ENCODE data around the gene PCID2.

Gene PCID2

GRCh38 chr13:113172419-113172926 is 36.0 kb downstream of the PCID2 start:
- no peak overlapping the region for H3K9ac ChIP-seq (ENCODE audit: low read length)
- no peaks in the 10 kb centered on the region for H3K9me3 ChIP-seq (ENCODE audit: control insufficient read depth, insufficient read depth, low read depth, low read length)

GRCh38 chr13:113171250-113172125 is 37.0 kb downstream of the PCID2 start:
- Histone ChIP-seq H3K9me3 (ENCODE audit: control insufficient read depth, insufficient read depth, low read depth, low read length) (no peaks in the 10 kb centered on the region), H3K27me3 (ENCODE audit: control insufficient read depth, insufficient read depth, low read length) (no peaks in the 10 kb centered on the region), H3K36me3 (ENCODE audit: control insufficient read depth, insufficient read depth, low read length) (peaks cover 72% of the 10 kb centered on the region), H3K4me3 (ENCODE audit: low read depth, low read length) (no peak overlapping the region), H3K4me1 (ENCODE audit: control insufficient read depth, insufficient read depth, low read length) (peaks cover 5% of the 10 kb centered on the region; the same call in 1 of the 2 replicates), H3K27ac (ENCODE audit: low read depth, low read length) (no peak overlapping the region), H3K9ac (ENCODE audit: low read length) (no peak overlapping the region)

More at GRCh38 chr13:113172419-113172926, 36.0 kb downstream of the PCID2 start:
- no peak overlapping the region for H3K4me3 ChIP-seq (ENCODE audit: low read depth, low read length)
- H3K36me3 ChIP-seq (ENCODE audit: control insufficient read depth, insufficient read depth, low read length) = peaks cover 80% of the 10 kb centered on the region
- no peak overlapping the region for H3K27ac ChIP-seq (ENCODE audit: low read depth, low read length)
- H3K4me1 ChIP-seq (ENCODE audit: control insufficient read depth, insufficient read depth, low read length) = peaks cover 5% of the 10 kb centered on the region; the same call in 1 of the 2 replicates
- no peaks in the 10 kb centered on the region for H3K27me3 ChIP-seq (ENCODE audit: control insufficient read depth, insufficient read depth, low read length)

GRCh38 chr13:113170511-113170910 is 38.0 kb downstream of the PCID2 start:
- peaks cover 5% of the 10 kb centered on the region; the same call in 1 of the 2 replicates for H3K4me1 ChIP-seq (ENCODE audit: control insufficient read depth, insufficient read depth, low read length)
- H3K4me3 ChIP-seq (ENCODE audit: low read depth, low read length) = no peak overlapping the region
- H3K27me3 ChIP-seq (ENCODE audit: control insufficient read depth, insufficient read depth, low read length) = no peaks in the 10 kb centered on the region
- H3K9ac ChIP-seq (ENCODE audit: low read length) = no peak overlapping the region
- H3K9me3 ChIP-seq (ENCODE audit: control insufficient read depth, insufficient read depth, low read depth, low read length) = no peaks in the 10 kb centered on the region
- H3K27ac ChIP-seq (ENCODE audit: low read depth, low read length) = no peak overlapping the region
- peaks cover 63% of the 10 kb centered on the region for H3K36me3 ChIP-seq (ENCODE audit: control insufficient read depth, insufficient read depth, low read length)

- Histone ChIP-seq H3K9me3 (ENCODE audit: control insufficient read depth, insufficient read depth, low read depth, low read length) (no peaks in the 10 kb centered on the region), H3K4me1 (ENCODE audit: control insufficient read depth, insufficient read depth, low read length) (peaks cover 5% of the 10 kb centered on the region; the same call in 1 of the 2 replicates), H3K27ac (ENCODE audit: low read depth, low read length) (no peak overlapping the region), H3K27me3 (ENCODE audit: control insufficient read depth, insufficient read depth, low read length) (no peaks in the 10 kb centered on the region), H3K9ac (ENCODE audit: low read length) (no peak overlapping the region), H3K4me3 (ENCODE audit: low read depth, low read length) (no peak overlapping the region), H3K36me3 (ENCODE audit: control insufficient read depth, insufficient read depth, low read length) (peaks cover 53% of the 10 kb centered on the region)
Measured at GRCh38 chr13:113169277-113170272, 38.9 kb downstream of the PCID2 start.

GRCh38 chr13:113168211-113168610 is 40.3 kb downstream of the PCID2 start:
- Histone ChIP-seq H3K9ac (ENCODE audit: low read length) (no peak overlapping the region), H3K9me3 (ENCODE audit: control insufficient read depth, insufficient read depth, low read depth, low read length) (no peaks in the 10 kb centered on the region), H3K4me3 (ENCODE audit: low read depth, low read length) (no peak overlapping the region), H3K36me3 (ENCODE audit: control insufficient read depth, insufficient read depth, low read length) (peaks cover 43% of the 10 kb centered on the region), H3K4me1 (ENCODE audit: control insufficient read depth, insufficient read depth, low read length) (peaks cover 5% of the 10 kb centered on the region; the same call in 1 of the 2 replicates), H3K27ac (ENCODE audit: low read depth, low read length) (no peak overlapping the region), H3K27me3 (ENCODE audit: control insufficient read depth, insufficient read depth, low read length) (peaks cover 5% of the 10 kb centered on the region; the same call in 1 of the 2 replicates)

- Histone ChIP-seq H3K36me3 (ENCODE audit: control insufficient read depth, insufficient read depth, low read length) (peaks cover 37% of the 10 kb centered on the region), H3K9me3 (ENCODE audit: control insufficient read depth, insufficient read depth, low read depth, low read length) (no peaks in the 10 kb centered on the region), H3K9ac (ENCODE audit: low read length) (no peak overlapping the region), H3K4me3 (ENCODE audit: low read depth, low read length) (no peak overlapping the region), H3K4me1 (ENCODE audit: control insufficient read depth, insufficient read depth, low read length) (peaks cover 5% of the 10 kb centered on the region; the same call in 1 of the 2 replicates), H3K27ac (ENCODE audit: low read depth, low read length) (no peak overlapping the region), H3K27me3 (ENCODE audit: control insufficient read depth, insufficient read depth, low read length) (peaks cover 12% of the 10 kb centered on the region; the same call in 1 of the 2 replicates)
Measured at GRCh38 chr13:113167575-113167974, 40.9 kb downstream of the PCID2 start.

- peaks cover 32% of the 10 kb centered on the region for H3K36me3 ChIP-seq (ENCODE audit: control insufficient read depth, insufficient read depth, low read length)
- H3K4me3 ChIP-seq (ENCODE audit: low read depth, low read length) = no peak overlapping the region
- H3K9me3 ChIP-seq (ENCODE audit: control insufficient read depth, insufficient read depth, low read depth, low read length) = no peaks in the 10 kb centered on the region
- peaks cover 13% of the 10 kb centered on the region; the same call in 1 of the 2 replicates for H3K27me3 ChIP-seq (ENCODE audit: control insufficient read depth, insufficient read depth, low read length)
- H3K9ac ChIP-seq (ENCODE audit: low read length) = no peak overlapping the region
- no peak overlapping the region for H3K27ac ChIP-seq (ENCODE audit: low read depth, low read length)
- H3K4me1 ChIP-seq (ENCODE audit: control insufficient read depth, insufficient read depth, low read length) = peaks cover 5% of the 10 kb centered on the region; the same call in 1 of the 2 replicates
Measured at GRCh38 chr13:113167155-113167554, 41.3 kb downstream of the PCID2 start.

GRCh38 chr13:113166681-113167080 is 41.8 kb downstream of the PCID2 start:
- H3K36me3 ChIP-seq (ENCODE audit: control insufficient read depth, insufficient read depth, low read length) = peaks cover 28% of the 10 kb centered on the region
- H3K27ac ChIP-seq (ENCODE audit: low read depth, low read length) = no peak overlapping the region
- H3K27me3 ChIP-seq (ENCODE audit: control insufficient read depth, insufficient read depth, low read length) = peaks cover 15% of the 10 kb centered on the region; the same call in 1 of the 2 replicates
- H3K4me3 ChIP-seq (ENCODE audit: low read depth, low read length) = no peak overlapping the region
- no peak overlapping the region for H3K9ac ChIP-seq (ENCODE audit: low read length)
- no peaks in the 10 kb centered on the region for H3K9me3 ChIP-seq (ENCODE audit: control insufficient read depth, insufficient read depth, low read depth, low read length)
- peaks cover 5% of the 10 kb centered on the region; the same call in 1 of the 2 replicates for H3K4me1 ChIP-seq (ENCODE audit: control insufficient read depth, insufficient read depth, low read length)

GRCh38 chr13:113166266-113166665 is 42.2 kb downstream of the PCID2 start:
- Histone ChIP-seq H3K9ac (ENCODE audit: low read length) (no peak overlapping the region), H3K36me3 (ENCODE audit: control insufficient read depth, insufficient read depth, low read length) (peaks cover 24% of the 10 kb centered on the region), H3K9me3 (ENCODE audit: control insufficient read depth, insufficient read depth, low read depth, low read length) (no peaks in the 10 kb centered on the region), H3K27ac (ENCODE audit: low read depth, low read length) (no peak overlapping the region), H3K27me3 (ENCODE audit: control insufficient read depth, insufficient read depth, low read length) (peaks cover 19% of the 10 kb centered on the region; the same call in 1 of the 2 replicates), H3K4me1 (ENCODE audit: control insufficient read depth, insufficient read depth, low read length) (peaks cover 7% of the 10 kb centered on the region; the same call in 1 of the 2 replicates), H3K4me3 (ENCODE audit: low read depth, low read length) (no peak overlapping the region)

- Histone ChIP-seq H3K4me3 (ENCODE audit: low read depth, low read length) (no peak overlapping the region), H3K27me3 (ENCODE audit: control insufficient read depth, insufficient read depth, low read length) (peaks cover 30% of the 10 kb centered on the region; the same call in 1 of the 2 replicates), H3K9ac (ENCODE audit: low read length) (no peak overlapping the region), H3K4me1 (ENCODE audit: control insufficient read depth, insufficient read depth, low read length) (peaks cover 11% of the 10 kb centered on the region), H3K27ac (ENCODE audit: low read depth, low read length) (no peak overlapping the region), H3K36me3 (ENCODE audit: control insufficient read depth, insufficient read depth, low read length) (peaks cover 16% of the 10 kb centered on the region), H3K9me3 (ENCODE audit: control insufficient read depth, insufficient read depth, low read depth, low read length) (no peaks in the 10 kb centered on the region)
Measured at GRCh38 chr13:113164492-113164891, 44.0 kb downstream of the PCID2 start.
